Astrocyte of the spinal cord (primary cell): ENCODE results near the gene P3R3URF.
A peak's percentile ranks its signal among the peaks of the same experiment; 100 is the strongest.

Source experiments
- DNase-seq: peaks from one replicate; pipeline ENCODE4 v3.0.0; 2011; ENCODE audit warnings: low read depth, low spot score
- H3K4me3 ChIP-seq: 2 replicates; pipeline ENCODE4 v1.5.1; 2011; ENCODE audit warnings: low read depth, mild to moderate bottlenecking, low read length, moderate library complexity
- CTCF ChIP-seq: IDR thresholded peaks from 2 replicates; pipeline ENCODE4 v1.5.1; 2012; ENCODE audit warnings: low read depth, mild to moderate bottlenecking, low read length, inconsistent platforms
- in situ Hi-C: cut with HindIII; loops from 2 replicates; pipeline ENCODE4 v1.10.0; 2017; ENCODE audit warnings: low sequenced_read_pairs

The P3R3URF gene

GRCh38 chr1:46205791-46206190, 29.5 kb upstream of the P3R3URF start:
- DNase-seq: no peak

GRCh38 chr1:46205141-46205540, 28.9 kb upstream of the P3R3URF start:
- in situ Hi-C loops: loop anchor here (10.0 kb wide), 1 partner anchor 160 kb away; no protein-coding TSS in a partner anchor
- TF ChIP-seq CTCF: no peak
- no peak for DNase-seq
- no peak overlapping the region for H3K4me3 ChIP-seq

More at GRCh38 chr1:46205791-46206190, 29.5 kb upstream of the P3R3URF start:
- no peak overlapping the region for H3K4me3 ChIP-seq
- in situ Hi-C loops: loop anchor here (10.0 kb wide), 1 partner anchor 161 kb away; no protein-coding TSS in a partner anchor
- no peak for TF ChIP-seq CTCF

GRCh38 chr1:46204406-46204742, 28.1 kb upstream of the P3R3URF start:
- DNase-seq: no peak
- TF ChIP-seq CTCF: no peak
- no peak overlapping the region for H3K4me3 ChIP-seq
- in situ Hi-C loops: loop anchor here (10.0 kb wide), 1 partner anchor 160 kb away; no protein-coding TSS in a partner anchor

GRCh38 chr1:46203738-46204405, 27.6 kb upstream of the P3R3URF start:
- TF ChIP-seq CTCF: no peak
- peak overlapping the region; percentile 65 for H3K4me3 ChIP-seq
- in situ Hi-C loops: loop anchor here (10.0 kb wide), 1 partner anchor 159 kb away; no protein-coding TSS in a partner anchor
- peak; percentile 6 for DNase-seq

GRCh38 chr1:46199233-46199749, 23.0 kb upstream of the P3R3URF start:
- H3K4me3 ChIP-seq: no peak overlapping the region

More at GRCh38 chr1:46199233-46199749, 23.0 kb upstream of the P3R3URF start:
- in situ Hi-C loops: no loop called here
- DNase-seq: no peak
- TF ChIP-seq CTCF: no peak
